B cell (primary cell): ENCODE data around the gene PTH2R. TPM values are rescaled to one million over a fixed set of nuclear protein-coding genes. Genes with fewer than 3 reads are reported as not detected.

ENCODE experiments used
- ATAC-seq: fragments of 200-7000 bp; cut with Tn5 transposase; one replicate; pipeline ENCODE4 v1.10.0; 2021; ENCODE audit warnings: low read depth, mild to moderate bottlenecking, moderate number of reproducible peaks, moderate library complexity
- CTCF ChIA-PET: fragments of 350-600 bp; sonication (Branson Sonifier 250); formaldehyde crosslinking; loops from one replicate; lab custom pipeline; 2021; ENCODE audit warnings: antibody characterized with exemption, inconsistent platforms; lab: Charles Lee
- POLR2A ChIA-PET: fragments of 350-600 bp; sonication (Branson Sonifier 250); formaldehyde crosslinking; loops from one replicate; lab custom pipeline; 2021; ENCODE audit warnings: antibody characterized with exemption; lab: Charles Lee
- DNase-seq: peaks from one replicate; pipeline ENCODE4 v3.0.0; 2013
- H2AFZ ChIP-seq: 2 replicates; pipeline ENCODE4 v1.6.1; 2012; ENCODE audit warnings: mild to moderate bottlenecking, low read depth, low read length; ENCODE audit not compliant: insufficient read depth, poor library complexity, severe bottlenecking
- H3K27ac ChIP-seq, 2 donors: 1 replicate in 1 of 2; 2 replicates in 1 of 2; pipeline ENCODE4 v1.5.1; 2012 to 2013; ENCODE audit warnings: low read length in 2 of 2, mild to moderate bottlenecking in 2 of 2, moderate library complexity in 1 of 2
- H3K27me3 ChIP-seq, 4 experiments: fragments of 200-600 bp in 1 of 4; sonication (generic) in 1 of 4; replicated peaks in 1 of 4; 1 replicate in 2 of 4; 2 replicates in 2 of 4; pipeline versions ENCODE4 v1.6.1 to v1.7.0; 2013 to 2016; ENCODE audit warnings: low read length in 3 of 4, mild to moderate bottlenecking in 2 of 4, mixed read lengths in 1 of 4, moderate library complexity in 1 of 4; ENCODE audit not compliant: insufficient read depth in 4 of 4, control insufficient read depth in 3 of 4; ENCODE audit errors: control extremely low read depth in 1 of 4
- H3K36me3 ChIP-seq, 2 experiments: replicated peaks in 1 of 2; 1 replicate in 1 of 2; 2 replicates in 1 of 2; pipeline versions ENCODE4 v1.6.1 to v1.7.1; 2013; ENCODE audit warnings: low read length in 1 of 2; ENCODE audit not compliant: insufficient read depth in 2 of 2, control insufficient read depth in 1 of 2; ENCODE audit errors: control extremely low read depth in 1 of 2, extremely low read depth in 1 of 2
- H3K4me1 ChIP-seq, 2 donors: fragments of 200-600 bp in 1 of 2; sonication (generic) in 1 of 2; 1 replicate in 1 of 2; 2 replicates in 1 of 2; pipeline versions ENCODE4 v1.5.1 to v1.6.1; 2013 to 2017; ENCODE audit warnings: low read length in 2 of 2; ENCODE audit not compliant: control insufficient read depth in 2 of 2, insufficient read depth in 2 of 2
- H3K4me2 ChIP-seq: replicated peaks from 2 replicates; pipeline ENCODE3; 2012; ENCODE audit warnings: mild to moderate bottlenecking, low read depth, low read length; ENCODE audit not compliant: poor library complexity, severe bottlenecking
- H3K4me3 ChIP-seq, 5 experiments: fragments of 200-600 bp in 1 of 5; sonication (generic) in 1 of 5; 1 replicate in 3 of 5; 2 replicates in 2 of 5; pipeline versions ENCODE4 v1.5.1 to v1.7.0; 2011 to 2016; ENCODE audit warnings: low read length in 4 of 5, mild to moderate bottlenecking in 4 of 5, low read depth in 2 of 5, control low read depth in 1 of 5, moderate library complexity in 1 of 5; ENCODE audit not compliant: insufficient read depth in 1 of 5; ENCODE audit errors: control extremely low read depth in 1 of 5, extremely low read depth in 1 of 5
- H3K79me2 ChIP-seq: fragments of 200-600 bp; sonication (generic); one replicate; pipeline ENCODE4 v1.6.0; 2016; ENCODE audit warnings: low read length; ENCODE audit not compliant: control insufficient read depth, insufficient read depth
- H3K9ac ChIP-seq: fragments of 200-600 bp; sonication (generic); 2 replicates; pipeline ENCODE4 v1.6.1; 2017; ENCODE audit warnings: mild to moderate bottlenecking, low read length, moderate library complexity
- H3K9me3 ChIP-seq, 3 donors: one replicate each; pipeline versions ENCODE4 v1.6.1 to v1.7.1; 2013; ENCODE audit warnings: low read length in 2 of 3; ENCODE audit not compliant: control insufficient read depth in 2 of 3, insufficient read depth in 1 of 3; ENCODE audit errors: control extremely low read depth in 1 of 3
- H4K20me1 ChIP-seq: 2 replicates; pipeline ENCODE4 v1.6.0; 2012; ENCODE audit warnings: mild to moderate bottlenecking, low read length; ENCODE audit not compliant: insufficient read depth, control insufficient read depth, poor library complexity, severe bottlenecking
- H3K27ac Mint-ChIP-seq: one replicate; pipeline ENCODE4 v1.8.0; 2021; ENCODE audit warnings: mixed read lengths
- H3K27me3 Mint-ChIP-seq: one replicate; pipeline ENCODE4 v1.8.0; 2021; ENCODE audit warnings: mixed read lengths
- H3K4me1 Mint-ChIP-seq: one replicate; pipeline ENCODE4 v1.8.0; 2021; ENCODE audit warnings: mixed read lengths
- H3K4me3 Mint-ChIP-seq: one replicate; pipeline ENCODE4 v1.8.0; 2021; ENCODE audit warnings: mixed read lengths
- H3K9me3 Mint-ChIP-seq: one replicate; pipeline ENCODE4 v1.8.0; 2022; ENCODE audit warnings: mixed read lengths; ENCODE audit not compliant: insufficient read depth
- EZH2 ChIP-seq: IDR thresholded peaks from 2 replicates; pipeline ENCODE4 v1.6.1; 2012; ENCODE audit warnings: borderline replicate concordance, low read depth, mild to moderate bottlenecking, moderate library complexity, low read length; ENCODE audit not compliant: insufficient read depth, poor library complexity, severe bottlenecking
- WGBS: methylation state at CpG from one replicate; pipeline ENCODE4 v1.1.5; 2013; ENCODE audit warnings: missing lambda C conversion rate; ENCODE audit not compliant: insufficient coverage; 5-methylcytosine and 5-hydroxymethylcytosine counted together
- intact Hi-C: fragments of 100-400 bp; cut with micrococcal nuclease; formaldehyde crosslinking; loops from one replicate; pipeline ENCODE4 v1.10.0; 2022
- polyA plus RNA-seq: library from polyadenylated mRNA; depleted of rRNA; stranded (reverse); fragments of >200 nt; gene quantifications from 2 replicates; pipeline ENCODE4 v1.2.3, GENCODE V29; 2012
- total RNA-seq, 2 donors: library from RNA; stranded (reverse); fragments of 120-200 nt in 1 of 2; gene quantifications; 1 replicate in 1 of 2; 2 replicates in 1 of 2; pipeline versions ENCODE4 v1.2.3 to v1.2.4, GENCODE V29; 2013 to 2022
- TF ChIP-seq, protein P1 (sequence below): fragments of 200-600 bp; IDR thresholded peaks from one replicate; pipeline ENCODE4 v1.8.0; 2022; ENCODE audit warnings: antibody characterized with exemption, mild to moderate bottlenecking

PTH2R gene
- total and polyA plus RNA-seq, 2 donors (not counting 1 experiment from before 2014, with no cell fraction given), result 0.34 to 0.84 TPM

DNA sequence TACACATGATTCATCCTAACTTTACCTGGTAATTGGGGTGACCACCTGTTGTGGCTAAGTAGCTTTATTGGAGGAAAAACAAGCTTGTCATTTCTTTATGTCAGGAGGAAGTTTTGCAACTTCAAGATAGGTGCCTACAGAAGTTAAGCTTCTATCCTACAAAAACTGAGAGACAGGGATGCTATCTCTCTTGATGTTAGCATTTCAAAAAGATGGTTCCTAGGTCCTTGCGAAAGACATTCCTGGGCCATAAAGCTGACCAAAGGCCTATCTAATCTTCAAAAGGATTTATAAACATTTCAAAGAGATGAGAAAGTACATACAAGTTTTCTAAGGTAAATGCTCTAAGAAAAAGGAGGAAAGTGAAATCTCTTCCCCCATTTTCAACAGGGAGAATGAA, 61.0 kb downstream of the PTH2R start:
- Histone ChIP-seq H3K79me2 (no peaks in the 10 kb centered on the region), H2AFZ (no peak overlapping the region), H3K4me1 (no peaks in the 10 kb centered on the region), H4K20me1 (no peaks in the 10 kb centered on the region), H3K36me3 (no peaks in the 10 kb centered on the region), H3K9me3 (peaks cover 0 to 6% (median 0%) of the 10 kb centered on the region in 3 donors), H3K4me2 (no peak overlapping the region), H3K4me3 (no peak overlapping the region), H3K9ac (no peak overlapping the region), H3K27ac (no peak overlapping the region), H3K27me3 (peaks cover 0 to 3% (median 0%) of the 10 kb centered on the region in 4 experiments)
- no peak overlapping the region for H3K27ac Mint-ChIP-seq
- intact Hi-C loops, result no loop called here
- H3K4me1 Mint-ChIP-seq, result no peaks in the 10 kb centered on the region
- no CpG with 5 or more reads among the region's 1 CpG for WGBS
- H3K27me3 Mint-ChIP-seq, result peaks cover 7% of the 10 kb centered on the region
- ChIA-PET POLR2A (no interaction called here), CTCF (interaction anchor here (1.6 kb wide), 1 partner anchor 1493 kb away, joined by 3 read pairs; no protein-coding TSS in a partner anchor)
- H3K4me3 Mint-ChIP-seq, result no peak overlapping the region
- ATAC-seq (no peak), DNase-seq (no peak)
- TF ChIP-seq, protein P1, sequence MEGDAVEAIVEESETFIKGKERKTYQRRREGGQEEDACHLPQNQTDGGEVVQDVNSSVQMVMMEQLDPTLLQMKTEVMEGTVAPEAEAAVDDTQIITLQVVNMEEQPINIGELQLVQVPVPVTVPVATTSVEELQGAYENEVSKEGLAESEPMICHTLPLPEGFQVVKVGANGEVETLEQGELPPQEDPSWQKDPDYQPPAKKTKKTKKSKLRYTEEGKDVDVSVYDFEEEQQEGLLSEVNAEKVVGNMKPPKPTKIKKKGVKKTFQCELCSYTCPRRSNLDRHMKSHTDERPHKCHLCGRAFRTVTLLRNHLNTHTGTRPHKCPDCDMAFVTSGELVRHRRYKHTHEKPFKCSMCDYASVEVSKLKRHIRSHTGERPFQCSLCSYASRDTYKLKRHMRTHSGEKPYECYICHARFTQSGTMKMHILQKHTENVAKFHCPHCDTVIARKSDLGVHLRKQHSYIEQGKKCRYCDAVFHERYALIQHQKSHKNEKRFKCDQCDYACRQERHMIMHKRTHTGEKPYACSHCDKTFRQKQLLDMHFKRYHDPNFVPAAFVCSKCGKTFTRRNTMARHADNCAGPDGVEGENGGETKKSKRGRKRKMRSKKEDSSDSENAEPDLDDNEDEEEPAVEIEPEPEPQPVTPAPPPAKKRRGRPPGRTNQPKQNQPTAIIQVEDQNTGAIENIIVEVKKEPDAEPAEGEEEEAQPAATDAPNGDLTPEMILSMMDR, result no peak
- no peak for TF ChIP-seq EZH2
- H3K9me3 Mint-ChIP-seq, result peaks cover 3% of the 10 kb centered on the region

DNA sequence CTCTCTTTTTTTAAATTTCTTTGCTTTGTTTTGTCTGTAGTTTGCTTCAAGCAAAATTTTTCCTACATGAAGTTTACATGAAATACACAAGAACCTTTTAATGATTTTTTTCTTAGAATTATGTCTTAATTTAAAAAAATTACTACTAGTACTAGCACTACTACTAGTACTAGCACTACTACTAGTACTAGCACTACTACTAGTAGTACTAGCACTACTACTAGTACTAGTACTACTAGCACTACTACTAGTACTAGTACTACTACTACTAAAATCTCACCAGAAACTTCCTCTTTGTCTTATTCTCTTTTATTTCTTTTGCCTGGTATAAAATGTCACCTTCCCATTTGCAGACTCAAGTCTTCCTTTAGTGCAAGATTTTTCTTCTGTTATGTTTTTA, 71.1 kb downstream of the PTH2R start:
- Histone ChIP-seq H3K79me2 (no peaks in the 10 kb centered on the region), H4K20me1 (no peaks in the 10 kb centered on the region), H3K9ac (no peak overlapping the region), H2AFZ (no peak overlapping the region), H3K4me3 (no peak overlapping the region), H3K27ac (no peak overlapping the region), H3K4me2 (no peak overlapping the region), H3K27me3 (no peaks in the 10 kb centered on the region), H3K36me3 (no peaks in the 10 kb centered on the region), H3K4me1 (no peaks in the 10 kb centered on the region), H3K9me3 (peaks cover 0 to 2% (median 0%) of the 10 kb centered on the region in 3 donors)
- Mint-ChIP-seq H3K9me3 (no peaks in the 10 kb centered on the region), H3K27ac (no peak overlapping the region), H3K4me1 (peaks cover 3% of the 10 kb centered on the region), H3K4me3 (no peak overlapping the region), H3K27me3 (peaks cover 3% of the 10 kb centered on the region)
- DNase-seq (no peak), ATAC-seq (no peak)
- intact Hi-C loops, result no loop called here
- ChIA-PET POLR2A (no interaction called here), CTCF (no interaction called here)
- TF ChIP-seq, protein P1, result no peak
- no peak for TF ChIP-seq EZH2
